ENCODE measurements around the gene ADAMTS15. TPM values are rescaled to one million over a fixed set of nuclear protein-coding genes. Genes with fewer than 3 reads are reported as not detected.

The ADAMTS15 gene
- total RNA-seq, 2 experiments from 2014 or later = not detected

DNA sequence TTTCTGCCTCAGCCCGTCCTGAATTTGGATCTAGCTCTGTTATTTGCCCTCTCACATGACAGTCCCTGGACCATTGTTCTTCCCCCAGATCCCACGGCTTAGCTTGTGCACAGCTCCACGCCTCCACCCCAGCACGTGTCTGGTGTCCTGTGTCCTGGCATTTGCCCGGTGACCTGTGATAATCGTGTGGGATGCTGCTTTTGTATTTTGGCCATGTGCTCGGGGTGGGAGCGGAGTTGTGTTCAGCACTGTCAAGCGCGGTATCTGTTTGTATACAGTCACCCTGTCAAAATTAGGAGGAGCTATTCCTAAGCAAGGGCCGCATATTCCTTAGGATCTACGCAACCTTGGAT lies 31.9 kb upstream of the ADAMTS15 start:
- Histone ChIP-seq H3K27ac (ENCODE audit: low read depth, low read length, poor library complexity, severe bottlenecking) (no peak overlapping the region), H4K20me1 (ENCODE audit: insufficient read depth, low read length) (no peaks in the 10 kb centered on the region), H3K9me2 (ENCODE audit: insufficient read depth, low read length) (no peaks in the 10 kb centered on the region), H3K36me3 (ENCODE audit: insufficient read depth, low read length) (no peaks in the 10 kb centered on the region), H2AFZ (ENCODE audit: low read length) (no peak overlapping the region), H3K79me2 (ENCODE audit: insufficient read depth, low read depth, low read length) (no peaks in the 10 kb centered on the region), H3K4me3 (ENCODE audit: low read depth, low read length, poor library complexity, severe bottlenecking) (no peak overlapping the region), H3K4me2 (ENCODE audit: low read length) (no peak overlapping the region), H3K4me1 (ENCODE audit: insufficient read depth, low read length, poor library complexity, severe bottlenecking) (no peaks in the 10 kb centered on the region), H3K9me3 (ENCODE audit: low read length) (no peaks in the 10 kb centered on the region)
- intact Hi-C loops (cut with micrococcal nuclease; ENCODE audit: unreplicated experiment) = no loop called here
- no peak for TF ChIP-seq EZH2phosphoT487 (IDR thresholded peaks at IDR 0.05; ENCODE audit: borderline replicate concordance, low read depth, low read length)
- TF ChIP-seq, protein P1, sequence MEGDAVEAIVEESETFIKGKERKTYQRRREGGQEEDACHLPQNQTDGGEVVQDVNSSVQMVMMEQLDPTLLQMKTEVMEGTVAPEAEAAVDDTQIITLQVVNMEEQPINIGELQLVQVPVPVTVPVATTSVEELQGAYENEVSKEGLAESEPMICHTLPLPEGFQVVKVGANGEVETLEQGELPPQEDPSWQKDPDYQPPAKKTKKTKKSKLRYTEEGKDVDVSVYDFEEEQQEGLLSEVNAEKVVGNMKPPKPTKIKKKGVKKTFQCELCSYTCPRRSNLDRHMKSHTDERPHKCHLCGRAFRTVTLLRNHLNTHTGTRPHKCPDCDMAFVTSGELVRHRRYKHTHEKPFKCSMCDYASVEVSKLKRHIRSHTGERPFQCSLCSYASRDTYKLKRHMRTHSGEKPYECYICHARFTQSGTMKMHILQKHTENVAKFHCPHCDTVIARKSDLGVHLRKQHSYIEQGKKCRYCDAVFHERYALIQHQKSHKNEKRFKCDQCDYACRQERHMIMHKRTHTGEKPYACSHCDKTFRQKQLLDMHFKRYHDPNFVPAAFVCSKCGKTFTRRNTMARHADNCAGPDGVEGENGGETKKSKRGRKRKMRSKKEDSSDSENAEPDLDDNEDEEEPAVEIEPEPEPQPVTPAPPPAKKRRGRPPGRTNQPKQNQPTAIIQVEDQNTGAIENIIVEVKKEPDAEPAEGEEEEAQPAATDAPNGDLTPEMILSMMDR (conservative IDR thresholded peaks at IDR 0.05; ENCODE audit: low read length) = no peak
- no peak for DNase-seq (ENCODE audit: low spot score)
- BruUV-seq (replicated peaks) = no TSS peak
- ChIA-PET CTCF (ENCODE audit: unreplicated experiment) (no interaction called here), POLR2A (interaction anchor here (1.0 kb wide), 1 partner anchor 461 kb away, joined by 3 read pairs; no protein-coding TSS in a partner anchor)

DNA sequence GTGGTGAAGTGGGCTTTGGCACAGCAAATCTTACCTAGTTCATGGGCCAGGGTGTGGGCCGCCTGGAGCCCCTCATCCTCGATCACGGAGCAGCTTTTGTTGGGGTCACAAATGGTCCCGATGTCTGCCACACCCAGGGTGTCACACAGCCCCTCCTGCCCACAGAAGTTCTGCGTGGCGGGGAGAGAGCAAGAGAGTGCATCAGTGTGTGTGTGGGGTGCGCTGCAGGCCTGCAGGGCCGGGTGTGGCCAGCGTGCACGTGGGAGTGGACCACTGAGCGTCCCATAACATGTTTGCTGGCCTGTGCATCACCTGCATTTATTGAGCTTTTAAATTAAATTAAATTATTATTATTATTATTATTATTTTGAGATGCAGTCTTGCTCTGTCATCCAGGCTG lies 31.5 kb upstream of the ADAMTS15 start:
- no peaks in the 10 kb centered on the region for H3K36me3 ChIP-seq (ENCODE audit: insufficient read depth, low read length)
- ChIA-PET POLR2A (interaction anchor here (1.0 kb wide), 1 partner anchor 460 kb away, joined by 3 read pairs; no protein-coding TSS in a partner anchor), CTCF (ENCODE audit: unreplicated experiment) (no interaction called here)
- no peaks in the 10 kb centered on the region for H3K79me2 ChIP-seq (ENCODE audit: insufficient read depth, low read depth, low read length)
- H3K27ac ChIP-seq (ENCODE audit: low read depth, low read length, poor library complexity, severe bottlenecking) = no peak overlapping the region
- intact Hi-C loops (cut with micrococcal nuclease; ENCODE audit: unreplicated experiment) = no loop called here
- no peaks in the 10 kb centered on the region for H3K4me1 ChIP-seq (ENCODE audit: insufficient read depth, low read length, poor library complexity, severe bottlenecking)
- H2AFZ ChIP-seq (ENCODE audit: low read length) = no peak overlapping the region
- no peaks in the 10 kb centered on the region for H3K9me2 ChIP-seq (ENCODE audit: insufficient read depth, low read length)
- no peak for DNase-seq (ENCODE audit: low spot score)
- no TSS peak for BruUV-seq (replicated peaks)
- H3K4me3 ChIP-seq (ENCODE audit: low read depth, low read length, poor library complexity, severe bottlenecking) = no peak overlapping the region
- no peak overlapping the region for H3K4me2 ChIP-seq (ENCODE audit: low read length)
- TF ChIP-seq EZH2phosphoT487 (IDR thresholded peaks at IDR 0.05; ENCODE audit: borderline replicate concordance, low read depth, low read length) = no peak
- TF ChIP-seq, protein P1 (conservative IDR thresholded peaks at IDR 0.05; ENCODE audit: low read length) = no peak
- H4K20me1 ChIP-seq (ENCODE audit: insufficient read depth, low read length) = no peaks in the 10 kb centered on the region
- H3K9me3 ChIP-seq (ENCODE audit: low read length) = no peaks in the 10 kb centered on the region

GRCh38 chr11:130418210-130418609 lies 30.2 kb upstream of the ADAMTS15 start:
- no peaks in the 10 kb centered on the region for H3K9me3 ChIP-seq (ENCODE audit: low read length)
- no peak overlapping the region for H3K4me2 ChIP-seq (ENCODE audit: low read length)
- no peak overlapping the region for H3K4me3 ChIP-seq (ENCODE audit: low read depth, low read length, poor library complexity, severe bottlenecking)
- no peaks in the 10 kb centered on the region for H3K4me1 ChIP-seq (ENCODE audit: insufficient read depth, low read length, poor library complexity, severe bottlenecking)
- H3K36me3 ChIP-seq (ENCODE audit: insufficient read depth, low read length) = no peaks in the 10 kb centered on the region
- no peaks in the 10 kb centered on the region for H3K9me2 ChIP-seq (ENCODE audit: insufficient read depth, low read length)
- POLR2A ChIA-PET = interaction anchor here (0.6 kb wide), 3 partner anchors 12 to 283 kb away, joined by 3 read pairs; no protein-coding TSS in a partner anchor
- no peak for DNase-seq (ENCODE audit: low spot score)
- H2AFZ ChIP-seq (ENCODE audit: low read length) = no peak overlapping the region
- no peaks in the 10 kb centered on the region for H4K20me1 ChIP-seq (ENCODE audit: insufficient read depth, low read length)
- intact Hi-C loops (cut with micrococcal nuclease; ENCODE audit: unreplicated experiment) = no loop called here
- CTCF ChIA-PET (ENCODE audit: unreplicated experiment) = no interaction called here
- TF ChIP-seq, protein P1 (conservative IDR thresholded peaks at IDR 0.05; ENCODE audit: low read length) = no peak
- no peak for TF ChIP-seq EZH2phosphoT487 (IDR thresholded peaks at IDR 0.05; ENCODE audit: borderline replicate concordance, low read depth, low read length)
- no peak overlapping the region for H3K27ac ChIP-seq (ENCODE audit: low read depth, low read length, poor library complexity, severe bottlenecking)
- BruUV-seq (replicated peaks) = no TSS peak
- H3K79me2 ChIP-seq (ENCODE audit: insufficient read depth, low read depth, low read length) = no peaks in the 10 kb centered on the region
